Right cardiac atrium (tissue), 5 donors: ENCODE data around the gene LILRB4. TPM values are rescaled to one million over a fixed set of nuclear protein-coding genes. Genes with fewer than 3 reads are reported as not detected.

Experiments used
- ATAC-seq, 2 donors: fragments of 200-7000 bp; cut with Tn5 transposase; one replicate each; pipeline versions ENCODE4 v1.8.0 to v1.9.1; 2020; ENCODE audit warnings: moderate library complexity in 2 of 2, mild to moderate bottlenecking in 1 of 2
- DNase-seq, 3 donors: peaks; one replicate each; pipeline ENCODE4 v3.0.0-alpha.2; 2020
- H3K27ac ChIP-seq: one replicate; pipeline ENCODE4 v1.5.1; 2013; ENCODE audit warnings: mild to moderate bottlenecking, low read length, control low read depth, moderate library complexity
- H3K27me3 ChIP-seq: one replicate; pipeline ENCODE4 v1.6.1; 2013; ENCODE audit not compliant: control insufficient read depth, insufficient read depth
- H3K4me1 ChIP-seq: one replicate; pipeline ENCODE4 v1.6.1; 2013; ENCODE audit warnings: low read length; ENCODE audit not compliant: control insufficient read depth, insufficient read depth
- H3K4me3 ChIP-seq: one replicate; pipeline ENCODE4 v1.5.1; 2013; ENCODE audit warnings: low read length, control low read depth
- H3K9me3 ChIP-seq: one replicate; pipeline ENCODE4 v1.6.1; 2013; ENCODE audit warnings: low read length; ENCODE audit not compliant: control insufficient read depth
- WGBS: extraction: QIAGEN DNeasy Blood & Tissue Kit; methylation state at CpG from one replicate; pipeline ENCODE4 v1.1.7; 2013; 5-methylcytosine and 5-hydroxymethylcytosine counted together
- intact Hi-C, 4 donors: fragments of 100-400 bp; cut with DNase I; formaldehyde crosslinking; loops; one replicate each; pipeline versions ENCODE4 v1.11.0 to v1.14.0; 2022 to 2023
- polyA plus RNA-seq: library from polyadenylated mRNA; stranded (reverse); fragments of 200-250 nt; gene quantifications from one replicate; pipeline ENCODE4 v1.2.3, GENCODE V29; 2013
- total RNA-seq, 4 donors: library from RNA; stranded (reverse); fragmentation: NEBNext Ultra II Directional; extraction: Animal tissue kit (Norgen Biotek cat#: 25700); gene quantifications; one replicate each; pipeline ENCODE4 v1.2.1, GENCODE V29; 2021
- donor health status: healthy with polysubstance abuse.
- donor health status: DM: no; HTN: yes; CAD: no.
- donor health status: DM: no; HTN: no; CAD: no.
- donor health status: DM: no; HTN: yes; CAD: no; lungs with severe emphysema.
- donor health status: DM: yes; HTN: yes; CAD: no.

LILRB4 gene
- total and polyA plus RNA-seq, 5 donors, result 1.4 to 5.3 (median 4.4) TPM

DNA sequence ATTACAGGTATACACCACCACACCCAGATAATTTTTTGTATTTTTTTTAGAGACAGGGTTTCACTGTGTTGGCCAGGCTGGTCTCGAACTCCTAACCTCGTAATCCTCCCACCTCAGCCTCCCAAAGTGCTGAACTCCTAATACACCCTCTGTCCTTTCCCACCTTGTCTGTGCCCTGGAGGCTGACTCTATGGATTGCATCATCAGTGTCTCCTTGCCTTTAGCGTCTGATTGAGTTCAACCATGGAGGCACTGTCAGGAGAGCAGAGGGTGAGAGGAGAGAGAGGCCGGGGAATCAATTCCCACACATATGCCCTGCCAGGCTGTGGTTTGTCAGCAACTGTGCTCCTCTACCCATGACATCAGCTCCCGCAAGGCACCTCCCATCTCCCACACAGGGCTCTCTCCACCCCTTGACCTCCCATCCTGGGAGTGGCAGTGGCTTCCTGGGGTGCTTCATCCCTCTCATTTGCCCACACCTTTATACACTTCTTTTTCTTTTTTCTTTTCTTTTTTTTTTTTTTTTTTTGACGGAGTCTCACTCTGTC, 12.6 kb upstream of the LILRB4 start:
- 75% methylated on average over 6 of the region's 6 CpGs for WGBS
- Histone ChIP-seq H3K9me3 (no peaks in the 10 kb centered on the region), H3K27ac (no peak overlapping the region), H3K4me3 (no peak overlapping the region), H3K27me3 (no peaks in the 10 kb centered on the region), H3K4me1 (no peaks in the 10 kb centered on the region)
- intact Hi-C loops, result no loop called here
- no peak for DNase-seq
- no peak for ATAC-seq

DNA sequence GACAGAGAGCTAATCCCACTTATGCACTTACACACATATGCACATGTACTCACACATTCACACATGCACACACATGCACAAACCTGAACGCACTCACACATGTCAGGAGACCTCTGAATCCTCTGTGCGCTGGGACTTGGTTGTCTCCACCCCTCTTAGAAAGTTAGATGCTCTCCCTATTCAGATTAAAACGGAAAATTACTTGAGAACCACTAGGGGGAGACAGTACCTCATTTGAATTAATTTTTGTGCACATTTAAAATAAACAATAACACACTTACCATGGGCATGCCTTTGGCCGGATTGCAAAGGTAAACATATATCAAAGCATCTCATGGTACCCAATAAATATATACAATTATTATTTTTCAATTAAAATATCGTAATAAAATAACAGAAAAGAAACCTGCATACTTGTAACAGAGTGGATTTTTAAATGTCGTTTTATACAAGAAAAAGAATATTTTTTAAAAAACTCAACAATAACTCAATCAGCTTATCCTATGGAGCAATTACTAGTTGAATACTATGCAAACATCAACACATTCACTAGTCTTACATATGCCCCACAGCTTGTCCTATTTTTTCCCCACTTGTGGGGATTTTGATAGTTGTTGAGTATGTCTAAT, 9.5 kb upstream of the LILRB4 start:
- DNase-seq (no peak), ATAC-seq (no peak)
- no peaks in the 10 kb centered on the region for H3K9me3 ChIP-seq
- no peak overlapping the region for H3K27ac ChIP-seq
- H3K4me3 ChIP-seq, result no peak overlapping the region
- H3K4me1 ChIP-seq, result no peaks in the 10 kb centered on the region
- intact Hi-C loops, result no loop called here
- 30% methylated on average over 6 of the region's 6 CpGs for WGBS
- no peaks in the 10 kb centered on the region for H3K27me3 ChIP-seq

DNA sequence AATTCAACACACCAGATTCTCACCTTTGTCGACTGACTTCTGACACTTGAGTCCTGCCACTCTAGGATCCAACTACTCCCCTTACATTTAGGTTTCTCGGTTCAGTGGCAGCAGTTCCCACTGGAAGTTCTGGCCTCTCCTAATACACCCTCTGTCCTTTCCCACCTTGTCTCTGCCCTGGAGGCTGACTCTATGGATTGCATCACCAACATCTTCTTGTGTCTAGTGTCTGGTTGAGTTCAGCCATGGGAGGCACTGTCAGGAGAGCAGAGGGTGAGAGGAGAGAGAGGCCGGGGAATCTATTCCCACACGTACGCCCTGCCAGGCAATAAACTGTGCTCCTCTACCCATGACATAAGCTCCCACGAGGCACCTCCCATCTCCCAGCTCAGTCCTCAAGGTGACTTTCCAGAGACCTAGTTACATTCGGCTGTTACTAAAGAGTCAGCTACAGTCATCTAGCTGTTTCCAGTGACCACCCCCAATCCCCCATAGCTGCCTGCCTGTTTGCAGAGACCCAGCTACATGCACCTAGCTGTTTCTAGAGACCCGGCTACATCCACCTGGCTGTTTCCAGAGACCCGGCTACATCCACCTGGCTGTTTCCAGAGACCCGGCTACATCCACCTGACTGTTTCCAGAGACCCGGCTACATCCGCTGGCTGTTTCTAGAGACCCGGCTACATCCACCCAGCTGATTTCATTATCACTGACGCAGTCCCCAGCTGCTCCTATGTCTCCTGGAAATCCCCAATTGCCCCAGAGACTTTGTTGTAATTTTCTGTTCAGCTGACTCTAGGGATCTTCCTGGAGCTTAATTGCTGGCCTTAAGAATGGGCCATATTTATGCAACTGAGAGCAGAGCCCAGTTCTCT, 8.1 kb upstream of the LILRB4 start:
- no peak overlapping the region for H3K27ac ChIP-seq
- no peak overlapping the region for H3K4me3 ChIP-seq
- no peaks in the 10 kb centered on the region for H3K9me3 ChIP-seq
- H3K27me3 ChIP-seq, result no peaks in the 10 kb centered on the region
- DNase-seq (no peak), ATAC-seq (no peak)
- intact Hi-C loops, result no loop called here
- 67% methylated on average over 14 of the region's 14 CpGs for WGBS
- H3K4me1 ChIP-seq, result no peaks in the 10 kb centered on the region

DNA sequence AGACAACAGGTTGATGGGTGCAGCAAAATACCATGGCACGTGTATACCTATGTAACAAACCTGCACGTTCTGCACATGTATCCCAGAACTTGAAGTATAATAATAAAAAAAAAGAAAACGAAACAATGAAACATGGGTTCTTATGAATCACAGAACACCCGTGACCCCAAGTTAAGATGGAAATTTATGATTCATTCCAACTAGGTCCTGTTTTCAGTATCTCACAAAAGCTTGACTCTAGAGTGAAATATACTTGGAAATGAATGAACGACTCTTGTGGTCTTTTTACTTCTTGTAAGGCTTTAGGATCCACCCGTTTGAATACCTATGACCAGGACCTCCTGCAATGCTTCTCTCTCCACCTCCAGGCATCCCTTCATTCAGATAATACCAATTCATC, 3.5 kb upstream of the LILRB4 start:
- no peak overlapping the region for H3K27ac ChIP-seq
- H3K4me1 ChIP-seq, result no peaks in the 10 kb centered on the region
- no peaks in the 10 kb centered on the region for H3K9me3 ChIP-seq
- H3K4me3 ChIP-seq, result no peak overlapping the region
- DNase-seq (no peak), ATAC-seq (no peak)
- H3K27me3 ChIP-seq, result no peaks in the 10 kb centered on the region
- intact Hi-C loops, result no loop called here
- WGBS, result 72% methylated on average over 6 of the region's 6 CpGs

DNA sequence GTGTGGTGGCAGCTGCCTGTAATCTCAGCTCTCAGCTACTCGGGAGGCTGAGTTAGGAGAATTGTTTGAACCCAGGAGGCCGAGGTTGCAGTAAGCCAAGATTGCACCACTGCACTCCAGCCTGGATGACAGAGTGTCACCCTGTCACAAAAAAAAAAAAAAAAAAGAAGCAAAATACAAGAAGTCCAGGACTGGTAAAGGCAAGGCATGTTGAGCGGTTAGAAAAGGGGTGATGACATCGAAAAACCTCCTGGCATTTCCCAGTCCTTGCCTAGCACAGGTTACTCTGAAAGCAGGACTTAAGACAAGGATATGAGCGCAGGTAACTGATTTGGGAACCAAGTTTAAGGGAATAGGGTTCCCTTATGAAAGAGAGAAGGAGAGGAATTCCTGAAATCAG, 2.5 kb upstream of the LILRB4 start:
- Histone ChIP-seq H3K27ac (no peak overlapping the region), H3K4me3 (no peak overlapping the region), H3K4me1 (no peaks in the 10 kb centered on the region), H3K9me3 (no peaks in the 10 kb centered on the region), H3K27me3 (no peaks in the 10 kb centered on the region)
- intact Hi-C loops, result no loop called here
- 66% methylated on average over 5 of the region's 5 CpGs for WGBS
- DNase-seq (no peak), ATAC-seq (no peak)

DNA sequence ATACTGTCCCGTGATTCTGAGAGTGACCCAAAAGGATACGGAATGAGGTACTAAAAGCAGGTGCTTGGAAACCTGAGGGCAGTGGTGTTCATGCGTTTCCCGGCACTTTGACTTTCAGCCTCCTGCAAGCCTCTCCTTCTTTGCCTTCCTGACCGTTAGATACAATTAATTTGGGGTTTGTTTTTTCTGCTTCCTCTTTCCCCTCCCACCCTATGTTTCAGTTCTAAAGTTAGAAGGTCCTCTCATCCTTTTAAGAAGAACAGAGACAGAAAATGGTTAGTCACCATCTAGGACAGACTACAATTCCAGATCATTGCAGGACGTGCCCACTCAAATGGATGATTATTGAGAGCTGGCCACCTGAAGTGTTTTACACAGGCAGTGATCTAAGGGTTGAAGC, 1.8 kb upstream of the LILRB4 start:
- Histone ChIP-seq H3K9me3 (no peaks in the 10 kb centered on the region), H3K27ac (no peak overlapping the region), H3K27me3 (no peaks in the 10 kb centered on the region), H3K4me1 (no peaks in the 10 kb centered on the region), H3K4me3 (no peak overlapping the region)
- intact Hi-C loops, result no loop called here
- DNase-seq (no peak), ATAC-seq (no peak)
- WGBS, result 69% methylated on average over 6 of the region's 6 CpGs

DNA sequence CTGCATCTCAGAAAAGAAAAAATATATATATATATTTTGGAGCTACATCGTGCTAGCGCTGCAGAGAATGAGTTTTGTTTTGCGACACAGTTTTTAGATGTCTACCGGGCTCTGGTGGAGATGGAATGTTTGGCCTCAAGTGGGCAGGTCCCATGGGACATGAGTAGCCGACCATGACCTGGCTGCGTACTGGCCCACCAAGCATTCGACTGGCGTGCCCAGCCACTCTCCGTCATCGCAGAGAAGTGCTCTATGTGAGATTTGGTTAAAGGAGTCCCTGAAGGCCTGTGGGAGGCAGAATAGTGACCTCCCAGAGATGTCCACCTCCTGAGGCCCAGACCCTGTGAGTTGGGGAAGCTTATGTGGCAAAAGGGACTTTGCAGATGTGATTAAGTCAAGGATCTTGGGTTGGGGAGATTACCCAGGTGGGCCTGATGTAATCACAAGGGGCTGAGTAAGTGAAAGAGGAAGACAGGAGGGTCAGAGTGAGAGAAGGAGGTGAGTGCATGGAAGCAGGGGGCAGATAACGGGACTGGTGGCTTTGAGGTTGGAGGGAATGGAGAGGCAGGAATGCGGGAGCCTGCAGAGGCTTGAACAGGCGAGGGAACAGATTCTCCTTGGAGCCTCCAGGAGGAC, 821 bp upstream of the LILRB4 start:
- Histone ChIP-seq H3K4me1 (no peaks in the 10 kb centered on the region), H3K9me3 (no peaks in the 10 kb centered on the region), H3K27ac (no peak overlapping the region), H3K4me3 (no peak overlapping the region), H3K27me3 (no peaks in the 10 kb centered on the region)
- intact Hi-C loops, result no loop called here
- no peak for ATAC-seq
- DNase-seq, result no peak
- WGBS, result 84% methylated on average over 13 of the region's 13 CpGs

DNA sequence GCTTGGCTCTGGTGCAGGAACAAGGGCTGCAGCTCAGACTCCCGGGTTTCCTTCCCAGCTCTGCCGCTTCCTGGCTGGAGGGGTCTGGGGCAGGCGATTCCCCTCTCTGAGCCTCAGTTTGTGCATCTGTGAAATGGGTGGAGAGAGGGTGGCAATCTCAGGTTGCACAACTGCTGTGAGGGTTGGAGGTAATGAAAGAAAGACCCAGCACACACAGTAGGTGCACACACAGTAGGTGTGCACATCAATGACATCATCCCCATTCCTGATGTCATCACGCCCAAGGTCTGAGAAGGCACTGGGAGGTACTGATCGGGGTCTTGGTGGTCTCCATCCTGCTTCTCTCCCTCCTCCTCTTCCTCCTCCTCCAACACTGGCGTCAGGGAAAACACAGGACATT, 2.7 kb downstream of the LILRB4 start:
- Histone ChIP-seq H3K9me3 (no peaks in the 10 kb centered on the region), H3K27ac (no peak overlapping the region), H3K4me1 (no peaks in the 10 kb centered on the region), H3K4me3 (no peak overlapping the region), H3K27me3 (no peaks in the 10 kb centered on the region)
- intact Hi-C loops, result no loop called here
- 79% methylated on average over 6 of the region's 6 CpGs for WGBS
- ATAC-seq (no peak), DNase-seq (no peak)

DNA sequence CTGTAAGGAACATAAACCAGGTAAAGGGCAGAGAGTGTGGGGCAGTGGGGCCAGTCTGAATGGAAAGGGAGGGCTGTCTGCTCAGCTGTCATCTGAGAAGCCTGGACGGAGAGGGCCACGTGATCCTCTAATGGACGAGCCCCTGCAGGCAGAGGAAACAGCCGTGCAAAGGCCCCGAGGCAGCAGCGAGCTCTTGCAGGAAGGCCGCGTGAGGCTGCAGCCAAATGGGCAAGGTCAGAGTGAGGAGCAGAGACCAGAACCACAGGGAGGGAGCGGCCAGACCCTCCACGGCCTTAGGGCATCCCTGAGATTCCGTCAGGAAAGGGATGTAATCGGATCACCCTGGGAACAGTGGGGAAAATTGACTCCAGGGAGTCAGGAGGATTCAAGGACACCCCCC, 4.4 kb downstream of the LILRB4 start:
- DNase-seq, result no peak
- intact Hi-C loops, result no loop called here

DNA sequence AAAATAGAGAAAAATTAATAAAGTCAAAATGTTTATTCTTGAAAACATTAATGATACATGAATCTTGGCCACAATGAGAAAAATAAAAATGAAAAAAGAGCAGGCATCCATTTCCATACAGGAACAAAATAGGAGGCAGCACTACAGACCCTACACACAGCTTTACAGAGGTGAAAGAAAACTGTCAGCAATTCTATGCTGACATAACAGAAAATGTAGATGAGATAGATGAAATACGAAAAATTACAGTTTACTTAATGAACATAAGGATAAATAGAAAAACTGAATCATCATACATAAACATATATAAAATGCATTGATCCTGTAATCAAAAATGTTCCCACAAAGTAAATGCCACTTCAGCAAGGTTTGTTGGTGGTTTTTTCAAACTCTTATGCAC, 5.6 kb downstream of the LILRB4 start:
- H3K27ac ChIP-seq, result no peak overlapping the region
- WGBS, result 48% methylated on average over 1 of the region's 1 CpG
- ATAC-seq, result no peak

More for the DNA sequence above, 4.4 kb downstream of the LILRB4 start:
- Histone ChIP-seq H3K4me3 (no peak overlapping the region), H3K9me3 (no peaks in the 10 kb centered on the region), H3K27ac (no peak overlapping the region), H3K4me1 (no peaks in the 10 kb centered on the region), H3K27me3 (no peaks in the 10 kb centered on the region)
- 80% methylated on average over 12 of the region's 12 CpGs for WGBS
- no peak for ATAC-seq

More for the DNA sequence above, 5.6 kb downstream of the LILRB4 start:
- no peaks in the 10 kb centered on the region for H3K27me3 ChIP-seq
- H3K4me3 ChIP-seq, result no peak overlapping the region
- no peak for DNase-seq
- H3K4me1 ChIP-seq, result no peaks in the 10 kb centered on the region
- no peaks in the 10 kb centered on the region for H3K9me3 ChIP-seq
- intact Hi-C loops, result no loop called here
